ENCODE data around the gene MAPK10. TPM values are rescaled to one million over a fixed set of nuclear protein-coding genes. Genes with fewer than 3 reads are reported as not detected.
"Not testable (repeated sequence)": the region's sequence is repeated elsewhere in the genome, so short reads cannot be mapped to it uniquely, and the experiment has no call there.

The MAPK10 gene
- total and polyA plus RNA-seq, 10 of the 15 experiments (the other 5 are each of a cell fraction or from before 2014, with no cell fraction given): 1.1 to 4.2 (median 2.4) TPM

DNA sequence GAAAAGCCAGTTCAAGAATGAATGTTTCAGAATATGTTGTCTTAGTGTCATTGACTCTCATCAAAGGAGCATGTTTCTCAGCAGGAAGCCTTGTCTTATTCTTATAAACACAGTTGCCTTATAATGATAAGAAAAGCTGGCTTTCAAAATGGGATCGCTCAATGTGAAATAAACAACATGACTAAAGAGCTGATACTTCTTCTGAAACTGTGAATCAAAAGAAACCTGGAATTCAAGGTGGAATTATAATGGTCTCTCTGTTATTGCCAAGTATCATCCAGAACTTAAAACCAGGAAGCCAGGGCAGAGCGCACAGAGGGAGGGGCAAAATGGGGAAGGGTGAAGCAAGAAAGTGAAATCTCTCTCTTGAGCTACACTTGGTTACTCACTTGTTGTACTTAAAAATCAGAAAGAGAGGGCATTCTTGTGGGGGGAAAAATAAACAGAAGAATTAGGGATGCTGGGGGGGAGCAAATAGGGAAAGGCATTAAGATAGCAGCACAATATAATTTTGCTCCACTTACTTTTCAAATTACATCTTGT lies 270.0 kb downstream of the MAPK10 start:
- in situ Hi-C loops (cut with MboI) (no loop called here), intact Hi-C loops (cut with micrococcal nuclease; ENCODE audit: unreplicated experiment) (no loop called here)
- ChIA-PET POLR2A (no interaction called here), CTCF (no interaction called here), RAD21 (ENCODE audit: unreplicated experiment) (no interaction called here), SMC1A (ENCODE audit: uncharacterized antibody, unreplicated experiment) (no interaction called here)
- Histone ChIP-seq H3K4me3 (no peak overlapping the region), H3K27me3 (replicated peaks in 1 of 2; ENCODE audit: control insufficient read depth in 2 of 2, insufficient read depth in 2 of 2, low read length in 1 of 2) (no peaks in the 10 kb centered on the region), H2AFZ (ENCODE audit: control insufficient read depth, low read depth, low read length) (no peak overlapping the region), H3K4me2 (ENCODE audit: control insufficient read depth, insufficient read depth) (no peak overlapping the region), H3K36me3 (ENCODE audit: control insufficient read depth in 2 of 2, insufficient read depth in 2 of 2, low read length in 1 of 2) (no peaks in the 10 kb centered on the region), H3K9ac (ENCODE audit: control insufficient read depth, insufficient read depth, low read length) (no peak overlapping the region), H3K9me3 (replicated peaks; ENCODE audit: control insufficient read depth, insufficient read depth, low read length) (no peaks in the 10 kb centered on the region), H3K79me2 (ENCODE audit: control insufficient read depth, insufficient read depth, low read length) (no peaks in the 10 kb centered on the region), H3K4me1 (ENCODE audit: control insufficient read depth, insufficient read depth, low read length) (no peaks in the 10 kb centered on the region), H3K27ac (ENCODE audit: control insufficient read depth, insufficient read depth) (no peak overlapping the region), H4K20me1 (ENCODE audit: control insufficient read depth, insufficient read depth) (no peaks in the 10 kb centered on the region)
- 36% methylated on average over 2 of the region's 2 CpGs for WGBS (ENCODE audit: insufficient coverage, insufficient replicate concordance, low lambda C conversion rate, missing lambda C conversion rate)
- no peak for FAIRE-seq
- no peak for ATAC-seq
- no TSS peak for BruUV-seq (replicated peaks)
- no peak for DNase-seq (ENCODE audit: low read depth, low spot score)
- TF ChIP-seq TBL1XR1 (IDR thresholded peaks at IDR 0.05; ENCODE audit: low read depth, low read length) (no peak), STAT3 (IDR thresholded peaks at IDR 0.05; ENCODE audit: low read depth, low read length) (no peak), SUZ12 (IDR thresholded peaks at IDR 0.05; ENCODE audit: unreplicated experiment) (no peak), RELB (IDR thresholded peaks at IDR 0.05; ENCODE audit: low read depth) (no peak), POLR2AphosphoS2 (IDR thresholded peaks at IDR 0.05; ENCODE audit: low read depth, low read length) (no peak)

GRCh38 chr4:86089053-86089452 lies 270.8 kb downstream of the MAPK10 start:
- ChIA-PET CTCF (no interaction called here), SMC1A (ENCODE audit: uncharacterized antibody, unreplicated experiment) (no interaction called here), POLR2A (no interaction called here), RAD21 (ENCODE audit: unreplicated experiment) (no interaction called here)
- Histone ChIP-seq H4K20me1 (ENCODE audit: control insufficient read depth, insufficient read depth) (no peaks in the 10 kb centered on the region), H3K4me3 (no peak overlapping the region), H3K27me3 (replicated peaks in 1 of 2; ENCODE audit: control insufficient read depth in 2 of 2, insufficient read depth in 2 of 2, low read length in 1 of 2) (no peaks in the 10 kb centered on the region), H3K36me3 (ENCODE audit: control insufficient read depth in 2 of 2, insufficient read depth in 2 of 2, low read length in 1 of 2) (no peaks in the 10 kb centered on the region), H3K4me2 (ENCODE audit: control insufficient read depth, insufficient read depth) (no peak overlapping the region), H3K79me2 (ENCODE audit: control insufficient read depth, insufficient read depth, low read length) (no peaks in the 10 kb centered on the region), H3K27ac (ENCODE audit: control insufficient read depth, insufficient read depth) (no peak overlapping the region), H3K9me3 (replicated peaks; ENCODE audit: control insufficient read depth, insufficient read depth, low read length) (no peaks in the 10 kb centered on the region), H3K9ac (ENCODE audit: control insufficient read depth, insufficient read depth, low read length) (no peak overlapping the region), H3K4me1 (ENCODE audit: control insufficient read depth, insufficient read depth, low read length) (no peaks in the 10 kb centered on the region), H2AFZ (ENCODE audit: control insufficient read depth, low read depth, low read length) (no peak overlapping the region)
- ATAC-seq: no peak
- FAIRE-seq: no peak
- BruUV-seq (replicated peaks): no TSS peak
- no peak for DNase-seq (ENCODE audit: low read depth, low spot score)
- in situ Hi-C loops (cut with MboI) (no loop called here), intact Hi-C loops (cut with micrococcal nuclease; ENCODE audit: unreplicated experiment) (no loop called here)
- no peak for TF ChIP-seq NR2C1 (IDR thresholded peaks at IDR 0.05)
- no peak for TF ChIP-seq TARDBP (IDR thresholded peaks at IDR 0.05; ENCODE audit: borderline replicate concordance)
- no peak for TF ChIP-seq CEBPB (IDR thresholded peaks at IDR 0.05; ENCODE audit: borderline replicate concordance in 1 of 2, low read depth in 2 of 2, low read length in 2 of 2)
- 0% methylated on average over 1 of the region's 1 CpG for WGBS (ENCODE audit: insufficient coverage, insufficient replicate concordance, low lambda C conversion rate, missing lambda C conversion rate)

- in situ Hi-C loops (cut with MboI); H3K4me1 ChIP-seq (ENCODE audit: control insufficient read depth, insufficient read depth, low read length); H2AFZ ChIP-seq (ENCODE audit: control insufficient read depth, low read depth, low read length); H3K27ac ChIP-seq (ENCODE audit: control insufficient read depth, insufficient read depth); FAIRE-seq; H3K9me3 ChIP-seq (replicated peaks; ENCODE audit: control insufficient read depth, insufficient read depth, low read length); H4K20me1 ChIP-seq (ENCODE audit: control insufficient read depth, insufficient read depth); H3K4me2 ChIP-seq (ENCODE audit: control insufficient read depth, insufficient read depth); CTCF ChIA-PET; intact Hi-C loops (cut with micrococcal nuclease; ENCODE audit: unreplicated experiment); BruUV-seq (replicated peaks); H3K27me3 ChIP-seq (replicated peaks in 1 of 2; ENCODE audit: control insufficient read depth in 2 of 2, insufficient read depth in 2 of 2, low read length in 1 of 2); DNase-seq (ENCODE audit: low read depth, low spot score); RAD21 ChIA-PET (ENCODE audit: unreplicated experiment); H3K36me3 ChIP-seq (ENCODE audit: control insufficient read depth in 2 of 2, insufficient read depth in 2 of 2, low read length in 1 of 2); H3K79me2 ChIP-seq (ENCODE audit: control insufficient read depth, insufficient read depth, low read length); H3K9ac ChIP-seq (ENCODE audit: control insufficient read depth, insufficient read depth, low read length); POLR2A ChIA-PET; SMC1A ChIA-PET (ENCODE audit: uncharacterized antibody, unreplicated experiment); H3K4me3 ChIP-seq; ATAC-seq: not testable (repeated sequence)
- WGBS (ENCODE audit: insufficient coverage, insufficient replicate concordance, low lambda C conversion rate, missing lambda C conversion rate): 48% methylated on average over 12 of the region's 15 CpGs
These were observed 284.1 kb downstream of the MAPK10 start for GRCh38 chr4:86075796-86076195.

Data from GM12878 (cell line).